Psoas muscle (tissue), 8 donors: ENCODE data around the gene MEDAG. TPM values are rescaled to one million over a fixed set of nuclear protein-coding genes. Genes with fewer than 3 reads are reported as not detected.

Experiments used
- ATAC-seq, 4 donors: fragments of 200-7000 bp; cut with Tn5 transposase; one replicate each; pipeline ENCODE4 v1.9.1; 2020; ENCODE audit warnings: moderate library complexity in 3 of 4, mild to moderate bottlenecking in 2 of 4
- DNase-seq, 2 donors: peaks; one replicate each; pipeline ENCODE4 v3.0.0-alpha.2; 2020
- H3K27ac ChIP-seq: fragments of 200-600 bp; one replicate; pipeline ENCODE4 v1.8.0; 2022
- H3K27me3 ChIP-seq, 3 donors: fragments of 200-600 bp in 1 of 3; one replicate each; pipeline versions ENCODE4 v1.6.1 to v1.8.0; 2013 to 2022; ENCODE audit warnings: low read length in 2 of 3, mild to moderate bottlenecking in 2 of 3, moderate library complexity in 1 of 3; ENCODE audit not compliant: insufficient read depth in 3 of 3
- H3K36me3 ChIP-seq, 2 donors: fragments of 200-600 bp in 1 of 2; one replicate each; pipeline versions ENCODE4 v1.6.1 to v1.8.0; 2013 to 2022; ENCODE audit warnings: low read depth in 1 of 2, mild to moderate bottlenecking in 1 of 2, moderate library complexity in 1 of 2; ENCODE audit not compliant: insufficient read depth in 1 of 2
- H3K4me1 ChIP-seq: fragments of 200-600 bp; one replicate; pipeline ENCODE4 v1.8.0; 2022
- H3K4me3 ChIP-seq: fragments of 200-600 bp; one replicate; pipeline ENCODE4 v1.8.0; 2022; ENCODE audit warnings: mild to moderate bottlenecking
- H3K9me3 ChIP-seq: fragments of 200-600 bp; one replicate; pipeline ENCODE4 v1.8.0; 2022
- CTCF ChIP-seq: fragments of 200-600 bp; IDR thresholded peaks from one replicate; pipeline ENCODE4 v1.8.0; 2022; ENCODE audit warnings: antibody characterized with exemption
- WGBS, 3 donors: extraction: QIAGEN DNeasy Blood & Tissue Kit; methylation state at CpG; one replicate each; pipeline versions ENCODE4 v1.1.6 to v1.1.7; 2013; 5-methylcytosine and 5-hydroxymethylcytosine counted together
- intact Hi-C, 2 donors: fragments of 100-400 bp; cut with DNase I; formaldehyde crosslinking; loops; one replicate each; pipeline versions ENCODE4 v1.11.0 to v1.14.2; 2022
- polyA plus RNA-seq, 3 donors: library from polyadenylated mRNA; stranded (reverse); fragments of 200-250 nt; gene quantifications; one replicate each; pipeline ENCODE4 v1.2.3, GENCODE V29; 2013
- total RNA-seq, 4 donors: library from RNA; stranded (reverse); fragmentation: NEBNext Ultra II Directional in 2 of 4; extraction: Animal tissue kit (Norgen Biotek cat#: 25700) in 2 of 4; gene quantifications; one replicate each; pipeline versions ENCODE4 v1.2.1 to v1.2.4, GENCODE V29; 2021 to 2023
- donor health status: healthy with polysubstance abuse.
- donor health status: DM: no; HTN: no; CAD: no; lungs with moderate emphysema.
- donor health status: Bipolar disorder and iron deficiency.
- donor health status: healthy.
- donor health status: DM: yes; HTN: yes; CAD: no.
- donor health status: DM: no; HTN: no; CAD: no.
- donor health status: DM: no; HTN: no; CAD: no.
- donor health status: DM: yes; HTN: yes; CAD: no.

MEDAG gene
- total and polyA plus RNA-seq, 7 donors: 4.6 to 13.7 (median 7.8) TPM

- Histone ChIP-seq H3K27me3 (peaks cover 0 to 2% (median 0%) of the 10 kb centered on the region in 3 donors), H3K36me3 (no peaks in the 10 kb centered on the region), H3K4me1 (peaks cover 26% of the 10 kb centered on the region), H3K4me3 (no peak overlapping the region), H3K9me3 (no peaks in the 10 kb centered on the region), H3K27ac (no peak overlapping the region)
- TF ChIP-seq CTCF: no peak
- 56 to 71% (median 57%) methylated on average over 3 of the region's 3 CpGs for WGBS, 3 donors
- DNase-seq (no peak), ATAC-seq (no peak)
- intact Hi-C loops: loop anchor here (5.0 to 10.0 kb wide), 2 partner anchors 59 to 186 kb away; no protein-coding TSS in a partner anchor
Observed at GRCh38 chr13:30861163-30861562, 44.9 kb upstream of the MEDAG start.

- peaks cover 0 to 2% (median 0%) of the 10 kb centered on the region in 3 donors for H3K27me3 ChIP-seq
- DNase-seq (no peak), ATAC-seq (no peak)
- H3K4me1 ChIP-seq: peaks cover 26% of the 10 kb centered on the region
- H3K36me3 ChIP-seq: no peaks in the 10 kb centered on the region
- no peaks in the 10 kb centered on the region for H3K9me3 ChIP-seq
- intact Hi-C loops: loop anchor here (5.0 to 10.0 kb wide), 2 partner anchors 60 to 187 kb away; no protein-coding TSS in a partner anchor
- H3K4me3 ChIP-seq: no peak overlapping the region
- peak overlapping the region; percentile 52 for H3K27ac ChIP-seq
- WGBS, 3 donors: 97% methylated on average over 7 of the region's 7 CpGs
- TF ChIP-seq CTCF: no peak
Observed at GRCh38 chr13:30861836-30862467, 44.1 kb upstream of the MEDAG start.

- 9 to 27% (median 19%) methylated on average over 17 of the region's 17 CpGs for WGBS, 3 donors
- peak overlapping the region; percentile 46 for H3K4me3 ChIP-seq
- H3K27ac ChIP-seq: peak overlapping the region; percentile 52
- no peaks in the 10 kb centered on the region for H3K36me3 ChIP-seq
- ATAC-seq: peak; percentile 74 to 92 (median 90)
- DNase-seq: peak; percentile 68 to 92
- peaks cover 26% of the 10 kb centered on the region for H3K4me1 ChIP-seq
- TF ChIP-seq CTCF: no peak
- peaks cover 0 to 2% (median 0%) of the 10 kb centered on the region in 3 donors for H3K27me3 ChIP-seq
- intact Hi-C loops: loop anchor here (5.0 to 10.0 kb wide), 2 partner anchors 60 to 188 kb away; no protein-coding TSS in a partner anchor
- no peaks in the 10 kb centered on the region for H3K9me3 ChIP-seq
Observed at GRCh38 chr13:30862707-30863106, 43.4 kb upstream of the MEDAG start.

GRCh38 chr13:30863231-30863630 lies 42.8 kb upstream of the MEDAG start:
- Histone ChIP-seq H3K36me3 (no peaks in the 10 kb centered on the region), H3K4me1 (peaks cover 26% of the 10 kb centered on the region), H3K27me3 (peaks cover 0 to 2% (median 0%) of the 10 kb centered on the region in 3 donors), H3K9me3 (no peaks in the 10 kb centered on the region), H3K4me3 (peak overlapping the region; percentile 46), H3K27ac (peak overlapping the region; percentile 52)
- DNase-seq (no peak), ATAC-seq (peak in 2 of 4 donors; percentile 54 to 59)
- no peak for TF ChIP-seq CTCF
- intact Hi-C loops: loop anchor here (5.0 to 10.0 kb wide), 2 partner anchors 61 to 188 kb away; no protein-coding TSS in a partner anchor
- 59 to 78% (median 68%) methylated on average over 8 of the region's 8 CpGs for WGBS, 3 donors
